GM20431 (cell line): Measurements from ENCODE around the gene LGI1.

Experiments used
- in situ Hi-C: fragments of 300-500 bp; cut with MseI, MboI; formaldehyde crosslinking; loops from one replicate; pipeline ENCODE4 v1.15.0; 2020; ENCODE audit warnings: low sequenced_read_pairs; ENCODE audit not compliant: unreplicated experiment

Gene LGI1

GRCh38 chr10:93753621-93754250 lies 4.0 kb upstream of the LGI1 start:
- in situ Hi-C loops: no loop called here

GRCh38 chr10:93754761-93755160 lies 3.0 kb upstream of the LGI1 start:
- in situ Hi-C loops: no loop called here

GRCh38 chr10:93755443-93756116 lies 2.2 kb upstream of the LGI1 start:
- in situ Hi-C loops: no loop called here

- in situ Hi-C loops: no loop called here
These were observed 1.6 kb upstream of the LGI1 start for GRCh38 chr10:93756118-93756517.

GRCh38 chr10:93757136-93757535 lies 600 bp upstream of the LGI1 start:
- in situ Hi-C loops: no loop called here

GRCh38 chr10:93758508-93758885 lies 761 bp downstream of the LGI1 start:
- in situ Hi-C loops: no loop called here

GRCh38 chr10:93758891-93759410 lies 1.2 kb downstream of the LGI1 start:
- in situ Hi-C loops: no loop called here

- in situ Hi-C loops: no loop called here
These were observed 2.8 kb downstream of the LGI1 start for GRCh38 chr10:93760490-93760889.

- in situ Hi-C loops: no loop called here
These were observed 5.2 kb downstream of the LGI1 start for GRCh38 chr10:93762979-93763391.

- in situ Hi-C loops: no loop called here
These were observed 9.2 kb downstream of the LGI1 start for GRCh38 chr10:93766918-93767317.

- in situ Hi-C loops: no loop called here
These were observed 10.1 kb downstream of the LGI1 start for GRCh38 chr10:93767724-93768399.

- in situ Hi-C loops: no loop called here
These were observed 11.2 kb downstream of the LGI1 start for GRCh38 chr10:93768892-93769291.

- in situ Hi-C loops: no loop called here
These were observed 13.6 kb downstream of the LGI1 start for GRCh38 chr10:93771354-93771753.

GRCh38 chr10:93773120-93773519 lies 15.4 kb downstream of the LGI1 start:
- in situ Hi-C loops: no loop called here

- in situ Hi-C loops: no loop called here
These were observed 16.0 kb downstream of the LGI1 start for GRCh38 chr10:93773705-93774104.

- in situ Hi-C loops: no loop called here
These were observed 17.6 kb downstream of the LGI1 start for GRCh38 chr10:93775356-93775755.

- in situ Hi-C loops: no loop called here
These were observed 19.4 kb downstream of the LGI1 start for GRCh38 chr10:93777092-93777491.

- in situ Hi-C loops: no loop called here
These were observed 26.3 kb downstream of the LGI1 start for GRCh38 chr10:93784059-93784458.

- in situ Hi-C loops: no loop called here
These were observed 30.9 kb downstream of the LGI1 start for GRCh38 chr10:93788413-93789208.

GRCh38 chr10:93790439-93790838 lies 32.7 kb downstream of the LGI1 start:
- in situ Hi-C loops: no loop called here
